NCI-H187 (cell line): Measurements from ENCODE around the gene ABCG8.

Source experiments
- DNase-seq, 2 experiments: peaks; one replicate each; lab custom pipeline; 2025; lab: John Stamatoyannopoulos, UW

The ABCG8 gene

GRCh38 chr2:43872151-43872550, 33.4 kb downstream of the ABCG8 start:
- no peak for DNase-seq

- DNase-seq: no peak
Measured at GRCh38 chr2:43874776-43875451, 36.1 kb downstream of the ABCG8 start.

GRCh38 chr2:43877782-43878464, 39.2 kb downstream of the ABCG8 start:
- DNase-seq: peak; percentile 44 to 58

- DNase-seq: no peak
Measured at GRCh38 chr2:43879261-43879660, 40.5 kb downstream of the ABCG8 start.

GRCh38 chr2:43880471-43880870, 41.7 kb downstream of the ABCG8 start:
- no peak for DNase-seq

- DNase-seq: no peak
Measured at GRCh38 chr2:43880952-43881351, 42.2 kb downstream of the ABCG8 start.

GRCh38 chr2:43882312-43882711, 43.5 kb downstream of the ABCG8 start:
- DNase-seq: no peak

GRCh38 chr2:43884689-43885088, 45.9 kb downstream of the ABCG8 start:
- DNase-seq: no peak

- DNase-seq: no peak
Measured at GRCh38 chr2:43885132-43885632, 46.4 kb downstream of the ABCG8 start.

GRCh38 chr2:43887176-43887575, 48.4 kb downstream of the ABCG8 start:
- no peak for DNase-seq

- no peak for DNase-seq
Measured at GRCh38 chr2:43889416-43889815, 50.6 kb downstream of the ABCG8 start.

GRCh38 chr2:43890855-43891254, 52.1 kb downstream of the ABCG8 start:
- DNase-seq: no peak

- DNase-seq: no peak
Measured at GRCh38 chr2:43894743-43895142, 56.0 kb downstream of the ABCG8 start.

- no peak for DNase-seq
Measured at GRCh38 chr2:43896906-43897305, 58.1 kb downstream of the ABCG8 start.

- peak; percentile 36 to 59 for DNase-seq
Measured at GRCh38 chr2:43897492-43897891, 58.7 kb downstream of the ABCG8 start.

- DNase-seq: peak; percentile 63
Measured at GRCh38 chr2:43898134-43898837, 59.5 kb downstream of the ABCG8 start.

- no peak for DNase-seq
Measured at GRCh38 chr2:43898838-43899346, 60.1 kb downstream of the ABCG8 start.

- DNase-seq: no peak
Measured at GRCh38 chr2:43899589-43899988, 60.8 kb downstream of the ABCG8 start.

GRCh38 chr2:43905371-43905803, 66.6 kb downstream of the ABCG8 start:
- peak; percentile 80 to 82 for DNase-seq

- no peak for DNase-seq
Measured at GRCh38 chr2:43905871-43906270, 67.1 kb downstream of the ABCG8 start.

- no peak for DNase-seq
Measured at GRCh38 chr2:43906448-43907109, 67.8 kb downstream of the ABCG8 start.
